ENCODE measurements around the gene KLF16. TPM values are rescaled to one million over a fixed set of nuclear protein-coding genes. Genes with fewer than 3 reads are reported as not detected.

Gene KLF16
- total and polyA plus RNA-seq, 2 experiments from 2014 or later: 4.6 to 11.0 TPM

GRCh38 chr19:1818549-1819195, 44.7 kb downstream of the KLF16 start:
- TF ChIP-seq EZH2 (IDR thresholded peaks at IDR 0.05; ENCODE audit: insufficient read depth, poor library complexity, severe bottlenecking) (no peak), EZH2phosphoT487 (IDR thresholded peaks at IDR 0.05; ENCODE audit: insufficient read depth, low read depth) (no peak)
- Histone ChIP-seq H3K27ac (no peak overlapping the region), H3K4me1 (ENCODE audit: insufficient read depth) (no peaks in the 10 kb centered on the region), H3F3A (ENCODE audit: insufficient read depth) (no peaks in the 10 kb centered on the region), H3K9me2 (ENCODE audit: insufficient read depth) (no peaks in the 10 kb centered on the region), H3K4me3 (no peak overlapping the region), H3K4me2 (ENCODE audit: unreplicated experiment) (no peak overlapping the region), H4K20me1 (ENCODE audit: insufficient read depth) (no peaks in the 10 kb centered on the region), H3K79me2 (ENCODE audit: insufficient read depth) (no peaks in the 10 kb centered on the region), H3K9me3 (ENCODE audit: low read depth) (no peaks in the 10 kb centered on the region), H3K27me3 (replicated peaks; ENCODE audit: insufficient read depth) (no peaks in the 10 kb centered on the region), H3K36me3 (ENCODE audit: low read depth) (peaks cover 6% of the 10 kb centered on the region; the same call in 1 of the 2 replicates), H3K9ac (no peak overlapping the region), H2AFZ (no peak overlapping the region)
- in situ Hi-C loops (cut with MboI): no loop called here
- DNase-seq: no peak
- WGBS, 2 experiments (ENCODE audit: low coverage in 1 of 2, low lambda C conversion rate in 2 of 2, missing lambda C conversion rate in 2 of 2): 91 to 95% methylated on average over 21 to 32 of the region's 33 CpGs

- Histone ChIP-seq H4K20me1 (ENCODE audit: insufficient read depth) (no peaks in the 10 kb centered on the region), H3K27ac (no peak overlapping the region), H3K4me2 (ENCODE audit: unreplicated experiment) (no peak overlapping the region), H3K9ac (no peak overlapping the region), H3K4me3 (no peak overlapping the region), H3K79me2 (ENCODE audit: insufficient read depth) (no peaks in the 10 kb centered on the region), H3K36me3 (ENCODE audit: low read depth) (peaks cover 6% of the 10 kb centered on the region; the same call in 1 of the 2 replicates), H3K4me1 (ENCODE audit: insufficient read depth) (no peaks in the 10 kb centered on the region), H3K27me3 (replicated peaks; ENCODE audit: insufficient read depth) (no peaks in the 10 kb centered on the region), H3K9me3 (ENCODE audit: low read depth) (no peaks in the 10 kb centered on the region), H2AFZ (no peak overlapping the region), H3K9me2 (ENCODE audit: insufficient read depth) (no peaks in the 10 kb centered on the region), H3F3A (ENCODE audit: insufficient read depth) (no peaks in the 10 kb centered on the region)
- 91 to 92% methylated on average over 19 to 23 of the region's 25 CpGs for WGBS, 2 experiments (ENCODE audit: low coverage in 1 of 2, low lambda C conversion rate in 2 of 2, missing lambda C conversion rate in 2 of 2)
- no peak for DNase-seq
- in situ Hi-C loops (cut with MboI): no loop called here
- TF ChIP-seq EZH2phosphoT487 (IDR thresholded peaks at IDR 0.05; ENCODE audit: insufficient read depth, low read depth) (no peak), EZH2 (IDR thresholded peaks at IDR 0.05; ENCODE audit: insufficient read depth, poor library complexity, severe bottlenecking) (no peak)
Observed at GRCh38 chr19:1817553-1818179, 45.7 kb downstream of the KLF16 start.

DNA sequence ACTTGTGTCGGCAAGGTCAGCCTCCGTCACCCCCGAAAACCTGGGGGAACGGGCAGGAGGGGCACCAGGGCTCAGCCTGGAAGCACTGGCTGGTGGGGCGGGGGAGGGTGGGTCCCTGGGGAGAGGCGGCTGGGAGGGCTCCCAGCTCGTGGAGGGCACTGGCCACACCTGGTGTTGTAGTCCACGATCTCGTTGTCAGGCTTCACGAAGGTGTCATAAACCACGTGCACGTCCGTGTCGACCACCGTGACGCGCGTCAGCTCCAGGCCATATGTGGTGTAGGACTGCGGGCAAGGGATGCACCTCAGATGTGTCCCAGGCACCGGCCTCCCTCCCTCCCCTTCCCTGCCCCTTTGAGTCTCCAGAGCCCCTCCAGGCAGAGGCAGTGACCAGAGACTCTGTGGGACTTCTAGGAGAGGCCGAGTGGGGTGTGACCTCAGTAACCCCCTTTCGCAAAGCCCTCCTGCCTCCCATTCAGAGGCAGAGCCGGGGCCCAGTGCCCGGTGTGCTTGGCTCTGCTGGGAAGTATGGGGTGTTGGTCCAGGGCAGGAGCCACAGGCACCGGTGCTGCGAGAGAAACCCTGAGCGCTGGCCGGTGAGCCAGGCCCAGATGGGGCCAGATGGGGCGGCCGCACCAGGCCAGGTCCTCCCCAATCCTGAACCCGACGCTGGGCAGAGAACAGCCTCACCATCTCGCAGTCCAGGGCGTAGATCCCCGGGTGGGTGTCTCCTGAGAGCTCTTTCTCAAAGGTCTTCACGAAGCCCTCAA, 46.7 kb downstream of the KLF16 start:
- Histone ChIP-seq H3K4me2 (ENCODE audit: unreplicated experiment) (no peak overlapping the region), H4K20me1 (ENCODE audit: insufficient read depth) (no peaks in the 10 kb centered on the region), H3K9me3 (ENCODE audit: low read depth) (no peaks in the 10 kb centered on the region), H3K4me1 (ENCODE audit: insufficient read depth) (peaks cover under 1% of the 10 kb centered on the region; the same call in 1 of the 2 replicates), H3F3A (ENCODE audit: insufficient read depth) (no peaks in the 10 kb centered on the region), H3K79me2 (ENCODE audit: insufficient read depth) (no peaks in the 10 kb centered on the region), H3K9me2 (ENCODE audit: insufficient read depth) (no peaks in the 10 kb centered on the region), H2AFZ (no peak overlapping the region), H3K27ac (no peak overlapping the region), H3K9ac (no peak overlapping the region), H3K27me3 (replicated peaks; ENCODE audit: insufficient read depth) (no peaks in the 10 kb centered on the region), H3K4me3 (no peak overlapping the region), H3K36me3 (ENCODE audit: low read depth) (peaks cover 6% of the 10 kb centered on the region; the same call in 1 of the 2 replicates)
- no peak for TF ChIP-seq EZH2phosphoT487 (IDR thresholded peaks at IDR 0.05; ENCODE audit: insufficient read depth, low read depth)
- TF ChIP-seq EZH2 (IDR thresholded peaks at IDR 0.05; ENCODE audit: insufficient read depth, poor library complexity, severe bottlenecking): no peak
- in situ Hi-C loops (cut with MboI): no loop called here
- DNase-seq: no peak
- WGBS, 2 experiments (ENCODE audit: low coverage in 1 of 2, low lambda C conversion rate in 2 of 2, missing lambda C conversion rate in 2 of 2): 89 to 92% methylated on average over 22 to 34 of the region's 36 CpGs

Measured in GM23248 (cell line).